H1 (cell line): ENCODE data around the gene BTNL8. TPM values are rescaled to one million over a fixed set of nuclear protein-coding genes. Genes with fewer than 3 reads are reported as not detected.

ENCODE experiments used
- CTCF ChIA-PET: fragments of 300-600 bp; sonication (Branson Sonifier 250); formaldehyde crosslinking; loops from one replicate; lab custom pipeline; 2021; ENCODE audit not compliant: partially characterized antibody; lab: Charles Lee
- POLR2A ChIA-PET: fragments of 300-600 bp; sonication (Branson Sonifier 250); formaldehyde crosslinking; loops from one replicate; lab custom pipeline; 2021; ENCODE audit warnings: inconsistent platforms; ENCODE audit not compliant: partially characterized antibody; lab: Charles Lee
- DNase-seq, 2 experiments: peaks; one replicate each; pipeline versions ENCODE4 v3.0.0 to v3.0.0-alpha.2; 2010 to 2022; ENCODE audit warnings: low spot score in 2 of 2, low read depth in 1 of 2, mixed read lengths in 1 of 2
- FAIRE-seq: peaks from 2 replicates; lab custom pipeline; 2011; peaks lifted over from hg19 to GRCh38; lab: Jason Lieb, UNC
- H2AFZ ChIP-seq: 2 replicates; pipeline ENCODE4 v1.8.1; 2012; ENCODE audit warnings: low read length, inconsistent platforms
- H2AK5ac ChIP-seq: 2 replicates; pipeline ENCODE4 v1.6.1; 2013; ENCODE audit warnings: low read depth, low read length
- H2BK120ac ChIP-seq: replicated peaks from 2 replicates; pipeline ENCODE3; 2013; ENCODE audit warnings: low read depth, low read length, inconsistent platforms
- H2BK12ac ChIP-seq: 2 replicates; pipeline ENCODE4 v1.6.1; 2013; ENCODE audit warnings: low read depth, low read length
- H2BK15ac ChIP-seq: 2 replicates; pipeline ENCODE4 v1.6.1; 2013; ENCODE audit warnings: low read length
- H2BK20ac ChIP-seq: 2 replicates; pipeline ENCODE4 v1.6.1; 2013; ENCODE audit warnings: low read length
- H2BK5ac ChIP-seq: 2 replicates; pipeline ENCODE4 v1.6.1; 2013; ENCODE audit warnings: low read depth, low read length
- H3K14ac ChIP-seq: 2 replicates; pipeline ENCODE4 v1.6.1; 2013; ENCODE audit warnings: inconsistent platforms; ENCODE audit not compliant: insufficient read length
- H3K18ac ChIP-seq: 2 replicates; pipeline ENCODE4 v1.6.1; 2013; ENCODE audit warnings: low read length; ENCODE audit errors: extremely low read depth
- H3K23ac ChIP-seq: 2 replicates; pipeline ENCODE4 v1.6.1; 2013; ENCODE audit warnings: inconsistent platforms; ENCODE audit not compliant: insufficient read length
- H3K23me2 ChIP-seq: 2 replicates; pipeline ENCODE4 v1.6.1; 2013; ENCODE audit warnings: low read depth, low read length
- H3K27ac ChIP-seq: 2 replicates; pipeline ENCODE4 v1.6.1; 2011; ENCODE audit warnings: low read depth, low read length, inconsistent platforms
- H3K27me3 ChIP-seq, 4 experiments: replicated peaks in 1 of 4; 1 replicate in 1 of 4; 2 replicates in 3 of 4; pipeline versions ENCODE4 v1.6.1 to v1.8.1; 2011 to 2013; ENCODE audit warnings: low read length in 3 of 4, mild to moderate bottlenecking in 3 of 4, inconsistent platforms in 2 of 4, mixed read lengths in 2 of 4, moderate library complexity in 1 of 4; ENCODE audit not compliant: control insufficient read depth in 3 of 4, insufficient read depth in 3 of 4; ENCODE audit errors: extremely low read depth in 1 of 4
- H3K36me3 ChIP-seq, 4 experiments: 2 replicates each; pipeline versions ENCODE4 v1.6.1 to v1.8.1; 2011 to 2013; ENCODE audit warnings: mild to moderate bottlenecking in 4 of 4, low read length in 3 of 4, moderate library complexity in 2 of 4, control low read depth in 1 of 4, inconsistent platforms in 1 of 4; ENCODE audit not compliant: insufficient read depth in 4 of 4, control insufficient read depth in 2 of 4
- H3K4ac ChIP-seq: replicated peaks from 2 replicates; pipeline ENCODE3; 2013; ENCODE audit warnings: low read length, low read depth, mixed read lengths, inconsistent platforms; ENCODE audit not compliant: insufficient read length
- H3K4me1 ChIP-seq, 4 experiments: replicated peaks in 1 of 4; 1 replicate in 1 of 4; 2 replicates in 3 of 4; pipeline versions ENCODE4 v1.6.1 to v1.8.1; 2011 to 2013; ENCODE audit warnings: low read length in 3 of 4, inconsistent platforms in 2 of 4, mixed read lengths in 1 of 4; ENCODE audit not compliant: insufficient read depth in 4 of 4, control insufficient read depth in 3 of 4
- H3K4me2 ChIP-seq, 2 experiments: 2 replicates each; pipeline versions ENCODE4 v1.6.1 to v1.8.1; 2011 to 2013; ENCODE audit warnings: low read depth in 2 of 2, low read length in 2 of 2, control low read depth in 1 of 2, inconsistent platforms in 1 of 2, mild to moderate bottlenecking in 1 of 2; ENCODE audit not compliant: insufficient read depth in 1 of 2
- H3K4me3 ChIP-seq, 4 experiments: fragments of 200-600, 300-600 bp in 1 of 4; sonication (generic), shearing (Covaris generic), sonication (Bioruptor Twin) in 1 of 4; 2 replicates each; pipeline versions ENCODE4 v1.5.1 to v1.8.1; 2011 to 2016; ENCODE audit warnings: low read length in 4 of 4, low read depth in 3 of 4, control low read depth in 2 of 4, inconsistent platforms in 2 of 4, mild to moderate bottlenecking in 2 of 4, mixed read lengths in 1 of 4, moderate library complexity in 1 of 4; ENCODE audit not compliant: insufficient read depth in 2 of 4; ENCODE audit errors: extremely low read depth in 1 of 4
- H3K56ac ChIP-seq: replicated peaks from 2 replicates; pipeline ENCODE3; 2013; ENCODE audit warnings: low read depth, mild to moderate bottlenecking, mixed read lengths, low read length, inconsistent platforms; ENCODE audit not compliant: insufficient read length
- H3K79me1 ChIP-seq: 2 replicates; pipeline ENCODE4 v1.6.1; 2013; ENCODE audit warnings: low read depth, low read length, control low read depth
- H3K79me2 ChIP-seq, 2 experiments: 2 replicates each; pipeline versions ENCODE4 v1.6.1 to v1.8.1; 2012 to 2013; ENCODE audit warnings: low read length in 2 of 2, mild to moderate bottlenecking in 2 of 2, inconsistent platforms in 1 of 2; ENCODE audit not compliant: insufficient read depth in 2 of 2, control insufficient read depth in 1 of 2
- H3K9ac ChIP-seq, 4 experiments: replicated peaks in 1 of 4; 1 replicate in 1 of 4; 2 replicates in 3 of 4; pipeline versions ENCODE4 v1.6.1 to v1.8.1; 2011 to 2013; ENCODE audit warnings: low read depth in 3 of 4, low read length in 3 of 4, control low read depth in 2 of 4, mild to moderate bottlenecking in 2 of 4, moderate library complexity in 2 of 4, inconsistent platforms in 1 of 4; ENCODE audit errors: extremely low read depth in 1 of 4
- H3K9me3 ChIP-seq, 2 experiments: 2 replicates each; pipeline versions ENCODE4 v1.6.1 to v1.8.1; 2012 to 2013; ENCODE audit warnings: mild to moderate bottlenecking in 2 of 2, moderate library complexity in 2 of 2, control low read depth in 1 of 2, inconsistent platforms in 1 of 2, low read depth in 1 of 2, low read length in 1 of 2, mixed read lengths in 1 of 2; ENCODE audit not compliant: insufficient read depth in 2 of 2
- H4K20me1 ChIP-seq, 2 experiments: replicated peaks in 1 of 2; 2 replicates each; pipeline versions ENCODE3 to v1.8.1; 2011 to 2013; ENCODE audit warnings: inconsistent platforms in 2 of 2, low read length in 2 of 2, mild to moderate bottlenecking in 1 of 2; ENCODE audit not compliant: insufficient read depth in 2 of 2, control insufficient read depth in 1 of 2
- H4K5ac ChIP-seq: 2 replicates; pipeline ENCODE4 v1.6.1; 2013; ENCODE audit warnings: low read length, low read depth, mixed read lengths, inconsistent platforms; ENCODE audit not compliant: insufficient read length
- H4K8ac ChIP-seq: 2 replicates; pipeline ENCODE4 v1.8.0; 2013; ENCODE audit warnings: mild to moderate bottlenecking, moderate library complexity, low read length, inconsistent platforms; ENCODE audit not compliant: insufficient read depth; ENCODE audit errors: extremely low read depth
- H4K91ac ChIP-seq: replicated peaks from 2 replicates; pipeline ENCODE3; 2013; ENCODE audit warnings: low read length, mixed read lengths, inconsistent platforms; ENCODE audit not compliant: insufficient read length
- ATF2 ChIP-seq: IDR thresholded peaks from 2 replicates; pipeline ENCODE4 v1.6.1; 2012; ENCODE audit warnings: low read length, inconsistent platforms
- CHD2 ChIP-seq: IDR thresholded peaks from 2 replicates; pipeline ENCODE4 v1.6.1; 2012; ENCODE audit warnings: low read length, improper control_type of control experiment
- EZH2 ChIP-seq: fragments of 200-600 bp; sonication (generic); IDR thresholded peaks from 2 replicates; pipeline ENCODE4 v1.7.1; 2012; ENCODE audit warnings: low read depth, mild to moderate bottlenecking, moderate library complexity, low read length, inconsistent platforms; ENCODE audit not compliant: severe bottlenecking
- FOSL1 ChIP-seq: IDR thresholded peaks from 2 replicates; pipeline ENCODE4 v1.6.1; 2011; ENCODE audit warnings: mild to moderate bottlenecking, low read depth, low read length, moderate library complexity; ENCODE audit not compliant: insufficient read depth
- NANOG ChIP-seq: IDR thresholded peaks from 2 replicates; pipeline ENCODE4 v1.6.1; 2011; ENCODE audit warnings: low read length, low read depth, mild to moderate bottlenecking, inconsistent platforms; ENCODE audit not compliant: insufficient read depth, poor library complexity, severe bottlenecking
- PHF8 ChIP-seq: fragments of 200-600 bp; sonication (generic); conservative IDR thresholded peaks from 2 replicates; pipeline ENCODE4 v1.7.1; 2012; ENCODE audit warnings: low read depth, mild to moderate bottlenecking, inconsistent platforms, low read length, moderate library complexity
- RBBP5 ChIP-seq: IDR thresholded peaks from 2 replicates; pipeline ENCODE4 v1.7.1; 2012; ENCODE audit warnings: low read depth, mild to moderate bottlenecking, inconsistent platforms, low read length, moderate library complexity, borderline replicate concordance
- RXRA ChIP-seq: IDR thresholded peaks from 2 replicates; pipeline ENCODE4 v1.6.1; 2011; ENCODE audit warnings: low read depth, mild to moderate bottlenecking, low read length, moderate library complexity; ENCODE audit not compliant: insufficient read depth
- SAP30 ChIP-seq: fragments of 300-600 bp; sonication (generic); IDR thresholded peaks from 2 replicates; pipeline ENCODE4 v1.7.1; 2012; ENCODE audit warnings: low read length, moderate library complexity, mild to moderate bottlenecking, inconsistent platforms; ENCODE audit not compliant: insufficient read depth, insufficient replicate concordance
- SUZ12 ChIP-seq: fragments of 200-600 bp; sonication (generic); IDR thresholded peaks from 2 replicates; pipeline ENCODE4 v1.6.1; 2012; ENCODE audit warnings: mild to moderate bottlenecking, inconsistent platforms, low read length, moderate library complexity, mixed read lengths
- WGBS, 2 experiments: shearing (Covaris generic) in 1 of 2; methylation state at CpG; one replicate each; pipeline versions ENCODE4 v1.1.6 to v1.1.7; 2013 to 2015; ENCODE audit warnings: low lambda C conversion rate in 2 of 2, mixed read lengths in 2 of 2, inconsistent platforms in 1 of 2, low coverage in 1 of 2, missing lambda C conversion rate in 1 of 2; ENCODE audit not compliant: insufficient replicate concordance in 2 of 2, insufficient coverage in 1 of 2, insufficient read length in 1 of 2; ENCODE audit errors: extremely low coverage in 1 of 2, missing lambda C conversion rate in 1 of 2; 5-methylcytosine and 5-hydroxymethylcytosine counted together
- polyA plus RNA-seq, 7 experiments: library from polyadenylated mRNA; depleted of rRNA in 3 of 7; stranded (reverse) in 5 of 7; unstranded in 2 of 7; fragments of >200 nt in 5 of 7; fragments of 200-250 nt in 2 of 7; gene quantifications; 1 replicate in 5 of 7; 2 replicates in 1 of 7; 4 replicates in 1 of 7; pipeline versions ENCODE4 v1.2.1 to v1.2.3, GENCODE V29; 2011 to 2013; ENCODE audit warnings: missing spikeins in 2 of 7, mixed read lengths in 2 of 7
- total RNA-seq: library from RNA; stranded (reverse); fragmentation: NEBNext Ultra II Directional; extraction: Animal tissue kit (Norgen Biotek cat#: 25700); gene quantifications from 2 replicates; pipeline ENCODE4 v1.2.1, GENCODE V29; 2021

Gene BTNL8
- total and polyA plus RNA-seq, 2 of the 8 experiments (the other 6 are each of a cell fraction or from before 2014, with no cell fraction given) = 0.32 to 0.48 TPM

GRCh38 chr5:180901319-180902009 lies 2.5 kb downstream of the BTNL8 start:
- Histone ChIP-seq H3K23ac (no peak overlapping the region), H3K27ac (no peak overlapping the region), H3K4me1 (no peaks in the 10 kb centered on the region), H2BK20ac (no peak overlapping the region), H4K20me1 (no peaks in the 10 kb centered on the region), H4K5ac (no peak overlapping the region), H3K79me1 (no peaks in the 10 kb centered on the region), H4K91ac (no peak overlapping the region), H2BK120ac (no peak overlapping the region), H4K8ac (no peak overlapping the region), H3K9me3 (peaks cover 0 to 5% of the 10 kb centered on the region in 2 experiments; a peak in 2 of 4 replicates), H3K79me2 (no peaks in the 10 kb centered on the region), H3K23me2 (no peaks in the 10 kb centered on the region), H3K36me3 (no peaks in the 10 kb centered on the region), H2BK15ac (no peak overlapping the region), H3K27me3 (no peaks in the 10 kb centered on the region), H2AFZ (no peak overlapping the region), H3K4ac (no peak overlapping the region), H3K56ac (no peak overlapping the region), H3K9ac (no peak overlapping the region), H2AK5ac (no peak overlapping the region), H2BK5ac (no peak overlapping the region), H3K14ac (no peak overlapping the region), H3K4me2 (no peak overlapping the region), H3K18ac (no peak overlapping the region), H3K4me3 (no peak overlapping the region), H2BK12ac (no peak overlapping the region)
- POLR2A ChIA-PET = interaction anchor here (1.7 kb wide), 1 partner anchor 9 kb away, joined by 7 read pairs; no protein-coding TSS in a partner anchor
- FAIRE-seq = no peak
- DNase-seq = no peak
- 87% methylated on average over 7 of the region's 7 CpGs; no CpG with 5 or more reads in 1 of the 2 experiments for WGBS, 2 experiments
- CTCF ChIA-PET = no interaction called here
- TF ChIP-seq RBBP5 (no peak), NANOG (no peak), FOSL1 (no peak), SUZ12 (no peak), CHD2 (no peak), SAP30 (no peak), EZH2 (no peak), ATF2 (no peak), RXRA (no peak), PHF8 (no peak)
